AG08396 (cell line): ENCODE data around the gene DIAPH2.
"Not testable (repeated sequence)": the region's sequence is repeated elsewhere in the genome, so short reads cannot be mapped to it uniquely, and the experiment has no call there.

Experiments used
- DNase-seq: peaks from one replicate; pipeline ENCODE4 v3.0.0; 2012; ENCODE audit warnings: low spot score, mixed read lengths

DIAPH2 gene

GRCh38 chrX:97389761-97390192 lies 705.1 kb downstream of the DIAPH2 start:
- peak; percentile 9 for DNase-seq

- no peak for DNase-seq
Measured at GRCh38 chrX:97397371-97397770, 712.7 kb downstream of the DIAPH2 start.

- DNase-seq = no peak
Measured at GRCh38 chrX:97398030-97398551, 713.4 kb downstream of the DIAPH2 start.

- DNase-seq = peak; percentile 47
Measured at GRCh38 chrX:97399400-97399799, 714.8 kb downstream of the DIAPH2 start.

GRCh38 chrX:97400492-97400891 lies 715.9 kb downstream of the DIAPH2 start:
- DNase-seq = no peak

- no peak for DNase-seq
Measured at GRCh38 chrX:97401154-97401553, 716.5 kb downstream of the DIAPH2 start.

- DNase-seq = no peak
Measured at GRCh38 chrX:97401586-97402136, 717.0 kb downstream of the DIAPH2 start.

GRCh38 chrX:97402333-97402732 lies 717.7 kb downstream of the DIAPH2 start:
- no peak for DNase-seq

GRCh38 chrX:97402903-97403302 lies 718.3 kb downstream of the DIAPH2 start:
- DNase-seq = no peak

- no peak for DNase-seq
Measured at GRCh38 chrX:97405031-97405660, 720.5 kb downstream of the DIAPH2 start.

GRCh38 chrX:97409632-97410415 lies 725.2 kb downstream of the DIAPH2 start:
- not testable (repeated sequence) for DNase-seq

- no peak for DNase-seq
Measured at GRCh38 chrX:97416461-97416860, 731.8 kb downstream of the DIAPH2 start.

GRCh38 chrX:97429101-97429500 lies 744.5 kb downstream of the DIAPH2 start:
- DNase-seq = no peak

GRCh38 chrX:97431281-97431680 lies 746.6 kb downstream of the DIAPH2 start:
- DNase-seq = no peak

- DNase-seq = no peak
Measured at GRCh38 chrX:97446298-97446882, 761.7 kb downstream of the DIAPH2 start.

- no peak for DNase-seq
Measured at GRCh38 chrX:97447306-97447705, 762.7 kb downstream of the DIAPH2 start.

GRCh38 chrX:97452283-97452682 lies 767.6 kb downstream of the DIAPH2 start:
- no peak for DNase-seq

GRCh38 chrX:97461763-97462162 lies 777.1 kb downstream of the DIAPH2 start:
- DNase-seq = no peak

- DNase-seq = no peak
Measured at GRCh38 chrX:97471071-97471470, 786.4 kb downstream of the DIAPH2 start.

- no peak for DNase-seq
Measured at GRCh38 chrX:97474933-97475332, 790.3 kb downstream of the DIAPH2 start.

GRCh38 chrX:97479106-97479890 lies 794.7 kb downstream of the DIAPH2 start:
- no peak for DNase-seq

GRCh38 chrX:97481228-97481627 lies 796.6 kb downstream of the DIAPH2 start:
- no peak for DNase-seq
